Activated B cell treated with CpG ODN at 0.5 μM for 24 hours (primary cell): ENCODE results near the gene TSPAN7. TPM values are rescaled to one million over a fixed set of nuclear protein-coding genes. Genes with fewer than 3 reads are reported as not detected.

ENCODE experiments used
- ATAC-seq: fragments of 200-7000 bp; cut with Tn5 transposase; one replicate; pipeline ENCODE4 v1.10.0; 2021; ENCODE audit warnings: low read depth, mild to moderate bottlenecking, moderate library complexity
- CTCF ChIA-PET: fragments of 350-600 bp; sonication (Branson Sonifier 250); formaldehyde crosslinking; loops from one replicate; lab custom pipeline; 2021; ENCODE audit warnings: antibody characterized with exemption; lab: Charles Lee
- POLR2A ChIA-PET: fragments of 350-600 bp; sonication (Branson Sonifier 250); formaldehyde crosslinking; loops from one replicate; lab custom pipeline; 2021; ENCODE audit warnings: antibody characterized with exemption; lab: Charles Lee
- DNase-seq: peaks from one replicate; pipeline ENCODE4 v3.0.0; 2022
- H3K27ac Mint-ChIP-seq: one replicate; pipeline ENCODE4 v1.8.0; 2020; ENCODE audit warnings: mixed read lengths
- H3K27me3 Mint-ChIP-seq: one replicate; pipeline ENCODE4 v1.8.0; 2021; ENCODE audit warnings: mixed read lengths
- H3K36me3 Mint-ChIP-seq: one replicate; pipeline ENCODE4 v1.8.0; 2021; ENCODE audit warnings: low read depth, mixed read lengths
- H3K4me1 Mint-ChIP-seq: one replicate; pipeline ENCODE4 v1.8.0; 2021; ENCODE audit warnings: mixed read lengths
- H3K4me3 Mint-ChIP-seq: one replicate; pipeline ENCODE4 v1.8.0; 2020; ENCODE audit warnings: mild to moderate bottlenecking, mixed read lengths
- H3K9me3 Mint-ChIP-seq: one replicate; pipeline ENCODE4 v1.8.0; 2020; ENCODE audit warnings: mixed read lengths
- intact Hi-C: fragments of 100-400 bp; cut with micrococcal nuclease; formaldehyde crosslinking; loops from one replicate; pipeline ENCODE4 v1.15.1; 2024
- total RNA-seq: library from RNA; stranded (reverse); gene quantifications from 2 replicates; pipeline ENCODE4 v1.2.3, GENCODE V29; 2022
- TF ChIP-seq, protein P1 (sequence below): fragments of 200-600 bp; IDR thresholded peaks from one replicate; pipeline ENCODE4 v1.8.0; 2022; ENCODE audit warnings: antibody characterized with exemption, mild to moderate bottlenecking

Gene TSPAN7
- total RNA-seq, 1 donor from 2014 or later = not detected

DNA sequence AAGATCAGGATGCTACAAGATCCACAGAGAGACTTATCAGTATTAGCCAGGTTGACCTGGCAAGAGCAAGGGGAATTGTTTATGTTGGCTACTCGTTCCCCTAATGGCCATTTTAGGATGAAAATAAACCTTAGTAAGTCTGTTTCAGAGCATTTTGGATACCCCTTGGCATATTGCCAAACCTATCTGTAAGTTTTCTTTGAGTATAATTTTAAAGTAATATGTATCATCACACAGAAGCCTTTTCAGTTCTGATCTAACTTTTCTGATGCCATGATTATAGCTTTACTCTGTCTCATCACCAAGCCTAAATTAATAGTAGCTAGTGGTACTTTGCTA lies 99.7 kb downstream of the TSPAN7 start:
- TF ChIP-seq, protein P1, sequence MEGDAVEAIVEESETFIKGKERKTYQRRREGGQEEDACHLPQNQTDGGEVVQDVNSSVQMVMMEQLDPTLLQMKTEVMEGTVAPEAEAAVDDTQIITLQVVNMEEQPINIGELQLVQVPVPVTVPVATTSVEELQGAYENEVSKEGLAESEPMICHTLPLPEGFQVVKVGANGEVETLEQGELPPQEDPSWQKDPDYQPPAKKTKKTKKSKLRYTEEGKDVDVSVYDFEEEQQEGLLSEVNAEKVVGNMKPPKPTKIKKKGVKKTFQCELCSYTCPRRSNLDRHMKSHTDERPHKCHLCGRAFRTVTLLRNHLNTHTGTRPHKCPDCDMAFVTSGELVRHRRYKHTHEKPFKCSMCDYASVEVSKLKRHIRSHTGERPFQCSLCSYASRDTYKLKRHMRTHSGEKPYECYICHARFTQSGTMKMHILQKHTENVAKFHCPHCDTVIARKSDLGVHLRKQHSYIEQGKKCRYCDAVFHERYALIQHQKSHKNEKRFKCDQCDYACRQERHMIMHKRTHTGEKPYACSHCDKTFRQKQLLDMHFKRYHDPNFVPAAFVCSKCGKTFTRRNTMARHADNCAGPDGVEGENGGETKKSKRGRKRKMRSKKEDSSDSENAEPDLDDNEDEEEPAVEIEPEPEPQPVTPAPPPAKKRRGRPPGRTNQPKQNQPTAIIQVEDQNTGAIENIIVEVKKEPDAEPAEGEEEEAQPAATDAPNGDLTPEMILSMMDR = no peak
- CTCF ChIA-PET = no interaction called here
- POLR2A ChIA-PET = no interaction called here
- H3K4me3 Mint-ChIP-seq = no peak overlapping the region
- H3K27me3 Mint-ChIP-seq = no peaks in the 10 kb centered on the region
- ATAC-seq = no peak
- no peaks in the 10 kb centered on the region for H3K9me3 Mint-ChIP-seq
- intact Hi-C loops = no loop called here
- no peak for DNase-seq
- H3K27ac Mint-ChIP-seq = no peak overlapping the region
- H3K36me3 Mint-ChIP-seq = no peaks in the 10 kb centered on the region
- H3K4me1 Mint-ChIP-seq = no peaks in the 10 kb centered on the region

DNA sequence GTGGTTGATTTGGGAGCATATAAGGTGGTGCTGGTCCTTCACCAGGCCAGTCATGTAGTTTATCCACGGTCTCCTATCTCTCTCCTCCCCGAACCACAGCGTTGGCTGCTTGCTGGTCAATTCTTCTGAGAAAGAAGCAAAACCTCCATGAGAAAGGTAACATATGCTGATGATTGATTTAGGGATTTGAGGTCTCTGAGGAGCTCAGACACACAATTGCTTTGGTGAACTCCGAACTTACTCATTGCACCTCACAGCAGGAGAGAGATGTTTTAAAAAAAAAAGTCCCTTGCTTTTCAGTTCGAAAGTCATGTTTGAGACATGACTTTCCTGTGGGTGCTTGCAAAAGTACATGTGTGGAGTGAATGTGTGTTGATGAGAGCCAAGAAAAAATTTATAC lies 100.2 kb downstream of the TSPAN7 start:
- CTCF ChIA-PET = no interaction called here
- Mint-ChIP-seq H3K36me3 (no peaks in the 10 kb centered on the region), H3K4me3 (no peak overlapping the region), H3K9me3 (no peaks in the 10 kb centered on the region), H3K27ac (no peak overlapping the region), H3K4me1 (no peaks in the 10 kb centered on the region), H3K27me3 (no peaks in the 10 kb centered on the region)
- TF ChIP-seq, protein P1 = no peak
- ATAC-seq = no peak
- POLR2A ChIA-PET = no interaction called here
- intact Hi-C loops = no loop called here
- no peak for DNase-seq

- no peak overlapping the region for H3K4me3 Mint-ChIP-seq
- H3K36me3 Mint-ChIP-seq = no peaks in the 10 kb centered on the region
- intact Hi-C loops = no loop called here
- TF ChIP-seq, protein P1 = no peak
- ChIA-PET CTCF (no interaction called here), POLR2A (no interaction called here)
- no peaks in the 10 kb centered on the region for H3K4me1 Mint-ChIP-seq
- no peaks in the 10 kb centered on the region for H3K9me3 Mint-ChIP-seq
- ATAC-seq (no peak), DNase-seq (no peak)
- H3K27ac Mint-ChIP-seq = no peak overlapping the region
- no peaks in the 10 kb centered on the region for H3K27me3 Mint-ChIP-seq
Observed at GRCh38 chrX:38662640-38663039, 101.3 kb downstream of the TSPAN7 start.

DNA sequence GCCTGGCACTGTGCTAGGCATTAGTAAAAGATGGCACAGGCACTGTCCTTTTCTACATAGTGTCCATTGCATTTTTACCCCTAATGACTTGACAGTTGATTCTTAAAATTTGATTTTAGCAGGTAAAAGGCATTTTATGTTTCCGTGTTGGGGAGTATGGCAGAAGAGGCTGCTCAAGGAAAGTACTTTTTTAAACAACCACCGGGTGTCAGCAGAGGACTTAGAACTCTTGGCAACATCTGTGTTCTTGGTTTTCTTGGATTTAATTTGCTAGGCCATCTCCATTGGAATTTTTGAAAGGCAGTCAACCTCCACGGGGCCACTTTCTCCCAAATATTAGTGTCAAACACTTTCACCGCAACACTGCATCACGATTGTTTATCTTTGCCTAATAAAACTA lies 102.9 kb downstream of the TSPAN7 start:
- DNase-seq (no peak), ATAC-seq (no peak)
- H3K9me3 Mint-ChIP-seq = no peaks in the 10 kb centered on the region
- TF ChIP-seq, protein P1 = no peak
- no peaks in the 10 kb centered on the region for H3K36me3 Mint-ChIP-seq
- CTCF ChIA-PET = no interaction called here
- no peak overlapping the region for H3K4me3 Mint-ChIP-seq
- no peaks in the 10 kb centered on the region for H3K4me1 Mint-ChIP-seq
- POLR2A ChIA-PET = no interaction called here
- H3K27ac Mint-ChIP-seq = no peak overlapping the region
- intact Hi-C loops = no loop called here
- no peaks in the 10 kb centered on the region for H3K27me3 Mint-ChIP-seq

DNA sequence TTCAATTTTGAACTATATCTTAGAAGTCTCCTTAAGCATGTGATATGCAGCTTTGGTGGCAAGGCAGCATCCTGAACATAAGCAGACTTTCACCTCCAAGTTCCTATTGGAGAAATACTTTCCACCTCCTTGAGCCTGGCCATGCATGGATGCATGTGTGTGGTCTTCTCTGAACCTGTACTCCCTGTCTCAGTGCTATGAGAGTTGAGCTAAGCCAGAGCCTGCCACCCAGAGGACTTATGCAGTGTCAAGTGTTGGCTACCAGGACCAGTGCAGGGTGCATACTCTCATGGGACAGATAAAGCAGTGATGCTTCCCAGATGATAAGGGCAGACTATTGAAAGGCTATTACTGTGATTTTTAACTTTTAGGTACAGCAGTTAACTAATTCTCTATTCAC lies 105.6 kb downstream of the TSPAN7 start:
- Mint-ChIP-seq H3K9me3 (no peaks in the 10 kb centered on the region), H3K27me3 (no peaks in the 10 kb centered on the region), H3K36me3 (no peaks in the 10 kb centered on the region), H3K4me3 (no peak overlapping the region), H3K27ac (no peak overlapping the region), H3K4me1 (peaks cover 5% of the 10 kb centered on the region)
- CTCF ChIA-PET = no interaction called here
- TF ChIP-seq, protein P1 = no peak
- ATAC-seq (no peak), DNase-seq (no peak)
- intact Hi-C loops = no loop called here
- POLR2A ChIA-PET = no interaction called here
